Adrenal gland (tissue), 12 donors: Measurements from ENCODE around the gene HEXB. TPM values are rescaled to one million over a fixed set of nuclear protein-coding genes. Genes with fewer than 3 reads are reported as not detected.
A peak's percentile ranks its signal among the peaks of the same experiment; 100 is the strongest.

Experiments used
- DNase-seq, 7 donors: peaks; one replicate each; pipeline ENCODE4 v3.0.0-alpha.2; 2019 to 2020
- H3K27ac ChIP-seq, 5 donors: fragments of 200-600 bp; sonication (generic) in 4 of 5; 1 replicate in 3 of 5; 2 replicates in 2 of 5; pipeline versions ENCODE4 v1.5.1 to v1.8.0; 2016 to 2020; ENCODE audit warnings: mild to moderate bottlenecking in 1 of 5
- H3K27me3 ChIP-seq: fragments of 200-600 bp; 2 replicates; pipeline ENCODE4 v1.8.0; 2021
- H3K36me3 ChIP-seq, 2 donors: fragments of 200-600 bp; replicated peaks in 1 of 2; 1 replicate in 1 of 2; 2 replicates in 1 of 2; pipeline versions ENCODE4 v1.5.1 to v1.8.0; 2018 to 2022
- H3K4me1 ChIP-seq, 2 donors: fragments of 200-600 bp; replicated peaks in 1 of 2; 1 replicate in 1 of 2; 2 replicates in 1 of 2; pipeline versions ENCODE4 v1.5.1 to v1.8.0; 2018 to 2021
- H3K4me3 ChIP-seq, 4 donors: fragments of 200-600 bp; sonication (generic) in 3 of 4; one replicate each; pipeline ENCODE4 v1.5.1; 2016 to 2018
- H3K9me3 ChIP-seq, 3 donors: fragments of 200-600 bp; sonication (generic) in 1 of 3; replicated peaks in 1 of 3; 1 replicate in 2 of 3; 2 replicates in 1 of 3; pipeline versions ENCODE4 v1.5.1 to v1.8.0; 2016 to 2021
- CTCF ChIP-seq, 6 experiments: fragments of 450-650 bp in 4 of 6; fragments of 200-600 bp in 2 of 6; sonication (generic) in 1 of 6; IDR thresholded peaks; 1 replicate in 5 of 6; 2 replicates in 1 of 6; pipeline versions ENCODE4 v1.5.1 to v1.8.0; 2016 to 2021; ENCODE audit warnings: antibody characterized with exemption in 6 of 6, mild to moderate bottlenecking in 2 of 6, moderate library complexity in 1 of 6
- POLR2A ChIP-seq, 2 donors: fragments of 450-650 bp; IDR thresholded peaks; one replicate each; pipeline ENCODE4 v1.6.1; 2017; ENCODE audit warnings: antibody characterized with exemption in 2 of 2, mild to moderate bottlenecking in 2 of 2, moderate library complexity in 1 of 2
- WGBS, 4 donors: extraction: QIAGEN DNeasy Blood & Tissue Kit in 2 of 4; methylation state at CpG; one replicate each; pipeline versions ENCODE4 v1.1.5 to v1.1.7; 2013 to 2017; 5-methylcytosine and 5-hydroxymethylcytosine counted together
- intact Hi-C, 2 donors: fragments of 100-400 bp; cut with DNase I; formaldehyde crosslinking; loops; one replicate each; pipeline versions ENCODE4 v1.14.1 to v1.15.0; 2022 to 2023
- polyA plus RNA-seq, 3 donors: library from polyadenylated mRNA; stranded (reverse); fragments of 200-250 nt in 2 of 3; fragments of 350-450 nt in 1 of 3; fragmentation: Illumina TruSeq in 1 of 3; extraction: RNeasy Lipid Tissue Mini Kit (QIAGEN cat#74804) in 1 of 3; gene quantifications; one replicate each; pipeline ENCODE4 v1.2.3, GENCODE V29; 2013 to 2014
- total RNA-seq, 9 donors: library from RNA; depleted of rRNA in 4 of 9; stranded (reverse); fragments of >200 nt in 4 of 9; fragments of 120-200 nt in 1 of 9; fragmentation: NEBNext Ultra II Directional in 1 of 9; extraction: Animal tissue kit (Norgen Biotek cat#: 25700) in 1 of 9; gene quantifications; one replicate each; pipeline versions ENCODE4 v1.1.0 to v1.2.4, GENCODE V29; 2013 to 2023
- donor health status: healthy with polysubstance abuse.
- donor health status: Bipolar disorder and iron deficiency.
- donor health status: DM: yes; HTN: yes; CAD: no.
- donor health status: DM: no; HTN: no; CAD: no.
- donor health status: DM: no; HTN: no; CAD: no.
- donor health status: DM: yes; HTN: yes; CAD: no.

The HEXB gene
- total and polyA plus RNA-seq, 12 donors, result 92.0 to 216 (median 128) TPM

- intact Hi-C loops, result no loop called here
- Histone ChIP-seq H3K36me3 (no peaks in the 10 kb centered on the region), H3K27ac (peak overlapping the region in 1 of 5 donors; percentile 1), H3K9me3 (no peaks in the 10 kb centered on the region), H3K27me3 (no peaks in the 10 kb centered on the region), H3K4me1 (peaks cover 3 to 29% of the 10 kb centered on the region in 2 donors), H3K4me3 (peak overlapping the region in 1 of 4 donors; percentile 76)
- no peak for TF ChIP-seq POLR2A (IDR thresholded peaks at IDR 0.05)
- WGBS, 4 donors, result 76 to 92% (median 80%) methylated on average over 1 of the region's 1 CpG
- DNase-seq, result no peak
Observed at GRCh38 chr5:74638544-74638969, 46.5 kb upstream of the HEXB start.

- intact Hi-C loops, result no loop called here
- H3K27me3 ChIP-seq, result no peaks in the 10 kb centered on the region
- WGBS, 4 donors, result 20 to 38% (median 31%) methylated on average over 10 of the region's 10 CpGs
- H3K4me1 ChIP-seq, result peaks cover 3 to 29% of the 10 kb centered on the region in 2 donors
- peak overlapping the region in 3 of 5 donors; percentile 67 to 91 (median 81) for H3K27ac ChIP-seq
- H3K36me3 ChIP-seq, result no peaks in the 10 kb centered on the region
- H3K9me3 ChIP-seq, result no peaks in the 10 kb centered on the region
- peak overlapping the region in 2 of 4 donors; percentile 67 to 76 for H3K4me3 ChIP-seq
- no peak for TF ChIP-seq POLR2A (IDR thresholded peaks at IDR 0.05)
- no peak for TF ChIP-seq CTCF (IDR thresholded peaks at IDR 0.05)
- DNase-seq, result no peak
Observed at GRCh38 chr5:74638970-74639806, 45.8 kb upstream of the HEXB start.

GRCh38 chr5:74639807-74640449 lies 45.1 kb upstream of the HEXB start:
- 0 to 4% (median 1%) methylated on average over 5 to 57 of the region's 57 CpGs for WGBS, 4 donors
- peak; percentile 48 to 68 (median 58) for DNase-seq
- no peaks in the 10 kb centered on the region for H3K36me3 ChIP-seq
- H3K27me3 ChIP-seq, result no peaks in the 10 kb centered on the region
- peaks cover 3 to 29% of the 10 kb centered on the region in 2 donors for H3K4me1 ChIP-seq
- peak overlapping the region; percentile 58 to 91 (median 67) for H3K27ac ChIP-seq
- H3K4me3 ChIP-seq, result peak overlapping the region in 3 of 4 donors; percentile 33 to 76 (median 67)
- intact Hi-C loops, result loop anchor here (5.0 to 10.0 kb wide), 4 partner anchors 603 to 738 kb away; no protein-coding TSS in a partner anchor
- TF ChIP-seq CTCF (IDR thresholded peaks at IDR 0.05), result peak in 3 of 6 experiments; percentile 13 to 45 (median 17)
- no peak for TF ChIP-seq POLR2A (IDR thresholded peaks at IDR 0.05)
- H3K9me3 ChIP-seq, result no peaks in the 10 kb centered on the region

- peak; percentile 71 to 87 (median 80) for DNase-seq
- peaks cover 3 to 29% of the 10 kb centered on the region in 2 donors for H3K4me1 ChIP-seq
- H3K9me3 ChIP-seq, result no peaks in the 10 kb centered on the region
- intact Hi-C loops, result loop anchor here (5.0 to 10.0 kb wide), 4 partner anchors 603 to 738 kb away; no protein-coding TSS in a partner anchor
- H3K4me3 ChIP-seq, result peak within 1 kb of the TSS; percentile 23 to 76 (median 50)
- 1 to 4% (median 2%) methylated on average over 16 to 59 of the region's 59 CpGs for WGBS, 4 donors
- TF ChIP-seq POLR2A (IDR thresholded peaks at IDR 0.05) (peak; percentile 27 to 72), CTCF (IDR thresholded peaks at IDR 0.05) (peak; percentile 24 to 75 (median 52))
- no peaks in the 10 kb centered on the region for H3K27me3 ChIP-seq
- peak within 1 kb of the TSS; percentile 58 to 91 (median 67) for H3K27ac ChIP-seq
- no peaks in the 10 kb centered on the region for H3K36me3 ChIP-seq
Observed at GRCh38 chr5:74640450-74640953, 44.5 kb upstream of the HEXB start, which contains the start of gene ENC1. ENC1 (minus strand) TSS chr5:74640728; CDS start chr5:74636485, 4,243 bp downstream.
